HL-60 (cell line): ENCODE measurements around the gene FAM184B.

Source experiments
- DNase-seq, 2 experiments: peaks; one replicate each; pipeline ENCODE4 v3.0.0-alpha.2; 2010 to 2020; ENCODE audit warnings: low read depth in 1 of 2, low spot score in 1 of 2
- H3K27ac ChIP-seq: fragments of 250-450 bp; sonication (Bioruptor Pico); replicated peaks from 2 replicates; pipeline ENCODE4 v1.5.1; 2020; ENCODE audit warnings: mild to moderate bottlenecking, moderate library complexity
- H3K27me3 ChIP-seq: fragments of 250-450 bp; sonication (Bioruptor Pico); 2 replicates; pipeline ENCODE4 v1.5.1; 2021; ENCODE audit warnings: mild to moderate bottlenecking, moderate library complexity; ENCODE audit not compliant: insufficient read depth, poor library complexity, severe bottlenecking
- H3K4me3 ChIP-seq: replicated peaks from 2 replicates; pipeline ENCODE4 v1.5.1; 2011; ENCODE audit warnings: mild to moderate bottlenecking, control low read depth, low read length; ENCODE audit not compliant: insufficient read depth
- CTCF ChIP-seq: IDR thresholded peaks from one replicate; pipeline ENCODE4 v1.5.1; 2011; ENCODE audit warnings: low read length, control low read depth, inconsistent platforms; ENCODE audit not compliant: insufficient read depth
- GABPA ChIP-seq: IDR thresholded peaks from 2 replicates; pipeline ENCODE4 v1.6.1; 2012; ENCODE audit warnings: low read depth
- POLR2AphosphoS5 ChIP-seq: IDR thresholded peaks from 2 replicates; pipeline ENCODE4 v1.6.1; 2012; ENCODE audit warnings: low read depth
- REST ChIP-seq: IDR thresholded peaks from 2 replicates; pipeline ENCODE4 v1.6.1; 2012; ENCODE audit warnings: low read depth; ENCODE audit not compliant: insufficient replicate concordance
- SPI1 ChIP-seq: IDR thresholded peaks from 2 replicates; pipeline ENCODE4 v1.6.1; 2012; ENCODE audit warnings: low read depth, mild to moderate bottlenecking, borderline replicate concordance

The FAM184B gene

GRCh38 chr4:17740702-17741101, 40.7 kb downstream of the FAM184B start:
- Histone ChIP-seq H3K27me3 (no peaks in the 10 kb centered on the region), H3K4me3 (no peak overlapping the region), H3K27ac (no peak overlapping the region)
- no peak for DNase-seq
- TF ChIP-seq GABPA (no peak), POLR2AphosphoS5 (no peak), SPI1 (no peak)

GRCh38 chr4:17736484-17736883, 44.9 kb downstream of the FAM184B start:
- TF ChIP-seq POLR2AphosphoS5, result no peak
- TF ChIP-seq CTCF, result no peak
- TF ChIP-seq REST, result no peak
- TF ChIP-seq SPI1, result no peak
- DNase-seq, result no peak
- H3K4me3 ChIP-seq, result no peak overlapping the region
- no peaks in the 10 kb centered on the region for H3K27me3 ChIP-seq
- no peak overlapping the region for H3K27ac ChIP-seq

- H3K27me3 ChIP-seq, result no peaks in the 10 kb centered on the region
- TF ChIP-seq GABPA, result no peak
- TF ChIP-seq CTCF, result no peak
- no peak for TF ChIP-seq POLR2AphosphoS5
- no peak for TF ChIP-seq REST
- TF ChIP-seq SPI1, result no peak
- no peak overlapping the region for H3K27ac ChIP-seq
- no peak for DNase-seq
- no peak overlapping the region for H3K4me3 ChIP-seq
These were observed 54.5 kb downstream of the FAM184B start for GRCh38 chr4:17726911-17727310.

GRCh38 chr4:17723648-17724047, 57.8 kb downstream of the FAM184B start:
- no peak for DNase-seq

More at GRCh38 chr4:17723648-17724047, 57.8 kb downstream of the FAM184B start:
- Histone ChIP-seq H3K27ac (no peak overlapping the region), H3K4me3 (no peak overlapping the region), H3K27me3 (no peaks in the 10 kb centered on the region)
- TF ChIP-seq REST, result no peak
- no peak for TF ChIP-seq GABPA
- no peak for TF ChIP-seq POLR2AphosphoS5
- TF ChIP-seq SPI1, result no peak
- TF ChIP-seq CTCF, result no peak
